Femur (tissue), 1 donor: ENCODE results near the gene ETHE1.
"Not testable (repeated sequence)": the region's sequence is repeated elsewhere in the genome, so short reads cannot be mapped to it uniquely, and the experiment has no call there.

Experiments
- DNase-seq: peaks from one replicate; pipeline ENCODE4 v3.0.0-alpha.2; 2017

ETHE1 gene

DNA sequence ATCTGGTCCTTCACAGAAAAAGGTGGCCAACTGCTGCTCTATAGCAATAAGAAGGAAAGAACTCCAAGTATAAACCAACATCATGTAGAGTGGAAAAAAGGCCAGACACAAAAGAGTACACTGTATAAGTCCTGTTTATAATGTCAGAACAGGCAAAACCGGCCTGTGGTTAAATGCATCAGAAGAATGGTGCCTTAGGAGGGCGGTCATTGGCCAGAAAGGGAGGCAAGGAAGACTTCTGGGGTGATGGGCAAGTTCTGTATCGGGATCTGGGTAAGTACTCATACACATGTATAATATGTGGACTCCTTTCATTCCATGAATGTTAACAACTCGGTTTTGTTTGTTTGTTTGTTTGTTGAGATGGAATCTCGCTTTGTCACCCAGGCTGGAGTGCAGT is 4.1 kb downstream of the ETHE1 start:
- DNase-seq: no peak

GRCh38 chr19:43519436-43520088 is 7.4 kb downstream of the ETHE1 start:
- peak; percentile 88 for DNase-seq

DNA sequence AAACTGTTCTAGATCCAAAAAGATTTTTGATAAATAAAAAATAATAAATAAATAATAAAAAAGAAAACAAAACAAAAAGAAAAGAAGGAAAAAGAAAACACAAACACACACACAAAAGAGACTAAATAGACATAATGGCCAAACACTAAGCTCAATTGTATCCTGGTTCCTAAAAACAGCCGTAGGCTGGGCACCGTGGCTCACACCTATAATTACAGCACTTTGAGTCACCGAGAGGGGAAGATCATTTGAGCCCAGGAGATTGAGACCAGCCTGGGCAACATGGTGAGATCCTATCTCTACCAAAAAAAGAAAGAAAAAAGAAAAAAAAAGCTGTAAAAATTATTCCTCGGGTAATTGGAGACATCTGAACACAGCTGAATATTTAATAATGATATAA is 8.9 kb downstream of the ETHE1 start:
- DNase-seq: no peak

- DNase-seq: not testable (repeated sequence)
Measured at GRCh38 chr19:43512399-43512798, 14.6 kb downstream of the ETHE1 start.

- no peak for DNase-seq
Measured at GRCh38 chr19:43511324-43511723, 15.7 kb downstream of the ETHE1 start.

GRCh38 chr19:43510713-43511112 is 16.3 kb downstream of the ETHE1 start:
- no peak for DNase-seq

DNA sequence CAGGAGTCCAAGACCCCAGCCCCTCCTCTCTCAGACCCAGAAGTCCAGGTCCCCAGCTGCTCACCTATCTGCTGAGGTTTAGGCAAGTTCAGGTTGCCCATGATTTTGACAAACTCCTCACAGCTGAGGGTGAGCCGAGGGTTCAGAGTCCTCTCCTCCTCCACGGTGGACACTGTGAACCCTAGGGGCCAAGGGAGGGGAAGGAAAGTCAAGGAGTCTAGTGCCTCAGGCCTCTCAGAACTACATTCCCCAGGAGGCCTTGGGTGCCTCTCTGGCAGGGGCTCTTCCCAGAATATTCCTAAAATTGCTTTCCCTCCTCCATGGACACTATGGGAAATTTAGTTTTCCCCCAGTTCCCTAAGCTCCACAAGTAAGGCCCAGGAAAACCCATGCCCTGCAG is 19.1 kb downstream of the ETHE1 start:
- no peak for DNase-seq

GRCh38 chr19:43506629-43507028 is 20.4 kb downstream of the ETHE1 start:
- DNase-seq: no peak

DNA sequence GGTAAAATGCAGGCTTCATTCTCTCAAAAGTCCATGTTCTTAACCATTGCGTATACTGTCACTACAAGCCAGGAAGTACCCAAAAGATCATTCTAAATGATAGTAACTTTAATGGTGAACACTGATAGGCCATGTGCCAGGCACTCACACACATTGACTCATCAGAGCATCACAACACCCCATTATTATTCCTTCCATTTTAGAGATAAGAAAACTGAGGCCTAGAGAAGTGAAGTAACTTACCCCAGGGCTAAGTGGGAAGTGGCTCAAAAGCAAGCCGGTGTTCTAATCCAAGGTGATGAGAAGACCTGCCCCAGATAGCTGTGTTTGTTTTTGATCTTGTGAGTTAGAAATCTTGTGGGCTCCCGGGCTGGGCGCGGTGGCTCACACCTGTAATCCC is 21.1 kb downstream of the ETHE1 start:
- no peak for DNase-seq

DNA sequence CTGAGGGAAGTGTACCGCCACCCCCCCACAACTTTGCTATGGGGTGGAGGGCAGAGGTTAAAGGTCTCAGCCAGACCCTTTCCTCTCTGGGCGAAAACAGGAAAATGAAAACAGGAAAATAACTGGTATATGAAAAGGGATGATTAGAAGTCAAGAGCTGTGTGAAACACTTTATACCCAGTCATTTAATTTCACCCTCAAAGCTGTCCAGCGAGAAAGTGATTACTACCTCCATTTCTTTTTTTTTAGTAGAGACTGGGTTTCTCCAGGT is 21.9 kb downstream of the ETHE1 start:
- DNase-seq: no peak

GRCh38 chr19:43504426-43505185 is 22.4 kb downstream of the ETHE1 start, which contains the start of gene PHLDB3:
Gene PHLDB3, minus strand, starts transcription at chr19:43504746. Its CDS starts 628 bp downstream, at chr19:43504118.
- DNase-seq: peak; percentile 50

GRCh38 chr19:43503501-43504425 is 23.2 kb downstream of the ETHE1 start:
- peak; percentile 96 for DNase-seq

- DNase-seq: no peak
Measured at GRCh38 chr19:43502419-43502976, 24.5 kb downstream of the ETHE1 start.

DNA sequence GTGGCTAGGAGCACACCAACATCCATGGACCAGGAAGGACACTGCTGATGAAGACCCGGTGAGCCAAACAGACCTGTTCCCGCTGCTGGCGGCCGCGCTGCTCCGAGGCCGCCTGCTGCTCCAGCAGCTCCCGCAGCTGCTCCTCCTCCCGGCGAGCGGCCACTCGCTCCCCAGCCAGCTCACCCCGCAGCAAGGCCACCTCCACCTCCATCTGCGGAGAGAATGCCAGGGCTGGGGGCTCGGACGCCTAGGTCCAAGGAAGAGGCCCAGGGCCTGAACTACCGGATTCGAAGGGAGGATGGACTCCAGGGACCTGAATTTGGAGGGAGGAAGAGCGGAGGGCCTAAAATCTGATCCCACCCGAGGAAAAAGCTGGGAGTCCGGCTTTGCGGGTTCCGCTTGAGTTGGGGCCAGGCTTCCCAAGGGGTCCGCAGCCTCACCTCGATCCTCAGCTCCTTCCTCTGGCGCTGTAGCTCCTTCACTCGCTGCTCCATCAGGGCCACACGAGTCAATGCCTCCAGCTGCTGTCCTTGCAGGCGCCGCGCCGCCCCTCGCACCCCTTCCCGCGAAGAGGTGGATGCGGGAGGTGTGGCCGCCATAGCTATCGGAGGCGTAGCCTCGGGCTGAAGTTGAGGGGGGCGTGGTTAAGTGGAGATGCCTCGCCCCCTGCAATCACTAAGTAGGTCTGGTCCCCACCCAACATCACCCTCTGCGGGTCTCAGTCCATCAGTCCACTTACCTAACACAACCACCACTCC is 25.2 kb downstream of the ETHE1 start:
- no peak for DNase-seq

DNA sequence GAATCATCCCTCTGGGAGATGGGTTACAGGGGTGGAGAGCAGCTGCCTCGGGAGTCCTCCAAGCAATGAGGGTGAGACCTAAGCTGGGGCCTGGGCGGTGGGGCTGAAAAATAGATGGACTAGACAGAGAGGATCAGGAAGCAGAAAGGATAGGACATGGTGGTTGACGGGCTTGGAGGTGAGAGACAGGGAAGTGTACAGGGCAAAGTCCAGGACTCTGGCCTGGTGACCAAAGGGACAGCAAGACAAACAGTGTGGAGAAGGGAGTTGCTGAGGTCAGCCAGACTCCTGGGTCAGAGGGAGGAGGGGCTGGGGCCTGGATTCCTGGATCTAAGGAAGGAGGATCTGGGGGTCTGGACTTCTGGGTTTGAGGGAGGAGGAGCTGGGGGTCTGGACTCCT is 28.0 kb downstream of the ETHE1 start:
- DNase-seq: no peak

GRCh38 chr19:43498233-43498842 is 28.7 kb downstream of the ETHE1 start:
- DNase-seq: peak; percentile 76

DNA sequence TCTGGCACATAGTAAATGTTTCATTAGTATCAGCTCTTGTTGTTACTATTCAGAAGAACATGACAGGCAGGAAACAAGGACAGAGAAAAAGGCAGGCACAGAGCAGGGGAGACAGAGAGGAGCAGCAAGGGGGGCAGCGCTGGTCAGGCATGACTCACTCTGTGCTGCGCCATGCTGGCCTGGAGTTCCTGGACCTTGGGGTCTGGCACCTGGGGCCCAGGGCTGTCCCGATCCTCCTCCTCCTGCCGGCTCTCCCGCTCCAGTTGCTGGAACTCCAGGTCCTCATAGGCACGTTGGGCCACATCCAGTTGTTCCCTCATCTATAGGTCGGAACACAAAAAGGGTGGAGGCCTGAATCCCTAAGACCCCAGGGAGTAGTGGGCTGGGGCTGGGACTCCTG is 30.0 kb downstream of the ETHE1 start:
- no peak for DNase-seq

DNA sequence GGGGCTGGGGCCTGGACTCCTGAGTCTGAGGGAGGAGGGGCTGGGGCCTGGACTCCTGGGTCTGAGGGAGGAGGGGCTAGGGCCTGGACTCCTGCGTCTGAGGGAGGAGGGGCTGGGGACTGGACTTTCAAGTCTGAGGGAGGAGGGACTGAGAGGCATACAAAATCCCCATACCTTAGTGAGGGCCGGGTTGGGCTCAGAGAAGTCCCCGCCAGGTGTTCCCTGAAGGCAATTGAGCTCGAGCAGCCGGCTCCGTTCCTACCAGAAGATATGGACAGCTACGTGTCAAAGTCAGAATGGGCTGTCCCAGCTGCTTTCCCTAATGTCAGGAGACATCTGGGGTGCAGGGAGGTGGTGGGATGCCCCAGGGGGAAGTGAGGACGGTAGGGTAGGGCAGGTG is 31.9 kb downstream of the ETHE1 start:
- DNase-seq: no peak

GRCh38 chr19:43490759-43491158 is 36.2 kb downstream of the ETHE1 start:
- no peak for DNase-seq

- DNase-seq: no peak
Measured at GRCh38 chr19:43489979-43490599, 36.9 kb downstream of the ETHE1 start.

GRCh38 chr19:43489310-43489709 is 37.7 kb downstream of the ETHE1 start:
- DNase-seq: no peak

- no peak for DNase-seq
Measured at GRCh38 chr19:43488179-43488578, 38.8 kb downstream of the ETHE1 start.
